ENCODE data around the gene NUP214.

GRCh38 chr9:131173995-131174394, 48.6 kb downstream of the NUP214 start:
- no peak for TF ChIP-seq POLR2AphosphoS5 (IDR thresholded peaks at IDR 0.05)
- TF ChIP-seq, protein P1, sequence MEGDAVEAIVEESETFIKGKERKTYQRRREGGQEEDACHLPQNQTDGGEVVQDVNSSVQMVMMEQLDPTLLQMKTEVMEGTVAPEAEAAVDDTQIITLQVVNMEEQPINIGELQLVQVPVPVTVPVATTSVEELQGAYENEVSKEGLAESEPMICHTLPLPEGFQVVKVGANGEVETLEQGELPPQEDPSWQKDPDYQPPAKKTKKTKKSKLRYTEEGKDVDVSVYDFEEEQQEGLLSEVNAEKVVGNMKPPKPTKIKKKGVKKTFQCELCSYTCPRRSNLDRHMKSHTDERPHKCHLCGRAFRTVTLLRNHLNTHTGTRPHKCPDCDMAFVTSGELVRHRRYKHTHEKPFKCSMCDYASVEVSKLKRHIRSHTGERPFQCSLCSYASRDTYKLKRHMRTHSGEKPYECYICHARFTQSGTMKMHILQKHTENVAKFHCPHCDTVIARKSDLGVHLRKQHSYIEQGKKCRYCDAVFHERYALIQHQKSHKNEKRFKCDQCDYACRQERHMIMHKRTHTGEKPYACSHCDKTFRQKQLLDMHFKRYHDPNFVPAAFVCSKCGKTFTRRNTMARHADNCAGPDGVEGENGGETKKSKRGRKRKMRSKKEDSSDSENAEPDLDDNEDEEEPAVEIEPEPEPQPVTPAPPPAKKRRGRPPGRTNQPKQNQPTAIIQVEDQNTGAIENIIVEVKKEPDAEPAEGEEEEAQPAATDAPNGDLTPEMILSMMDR (IDR thresholded peaks at IDR 0.05; ENCODE audit: poor library complexity, severe bottlenecking) = no peak
- TF ChIP-seq EZH2 (IDR thresholded peaks at IDR 0.05; ENCODE audit: borderline replicate concordance, insufficient read depth, low read length, poor library complexity, severe bottlenecking) = no peak
- no peak for TF ChIP-seq EP300 (conservative IDR thresholded peaks at IDR 0.05; ENCODE audit: poor library complexity, severe bottlenecking)
- TF ChIP-seq RAD21 (conservative IDR thresholded peaks at IDR 0.05) = no peak
- TF ChIP-seq REST (IDR thresholded peaks at IDR 0.05; ENCODE audit: borderline replicate concordance) = no peak
